ENCODE data around the gene SMYD3. TPM values are rescaled to one million over a fixed set of nuclear protein-coding genes. Genes with fewer than 3 reads are reported as not detected.

Gene SMYD3
- total RNA-seq, 8 experiments from 2014 or later, result 8.8 to 39.7 (median 29.1) TPM

DNA sequence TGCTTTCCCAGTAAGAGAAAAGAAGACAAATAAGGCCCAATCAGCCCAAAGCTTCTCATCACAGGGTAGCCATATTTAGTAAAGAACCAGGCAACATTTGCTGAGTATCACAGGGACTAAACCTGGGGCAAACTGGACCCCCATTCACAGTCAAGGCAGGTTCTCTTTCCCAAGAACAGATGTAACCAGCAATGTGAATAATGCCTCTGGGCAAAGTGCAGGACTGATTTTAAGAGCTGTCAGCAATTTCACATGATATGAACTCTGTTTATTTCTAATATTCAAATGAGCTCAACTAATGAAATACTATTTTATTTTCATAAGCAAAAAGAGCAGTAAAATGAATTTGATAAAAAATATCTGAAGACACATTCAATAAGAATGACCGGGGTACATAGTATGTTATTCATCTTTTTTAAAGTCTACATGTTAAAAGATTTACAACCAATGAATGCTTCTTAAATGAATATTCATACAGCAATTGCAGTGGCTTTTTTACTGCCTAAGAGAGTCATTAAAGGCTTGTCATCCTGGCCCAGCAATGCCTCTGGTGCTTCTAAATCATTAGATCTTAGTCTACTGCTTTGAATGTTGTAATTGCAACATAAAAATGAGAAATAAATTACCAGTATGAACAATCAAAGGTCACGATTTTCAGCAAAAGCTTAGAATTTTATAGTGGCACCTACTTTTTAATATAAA, 308.8 kb downstream of the SMYD3 start:
- Histone ChIP-seq H3K4me3 (no peak overlapping the region), H3K27ac (peak overlapping the region in 1 of 2 donors; percentile 53), H3K4me1 (replicated peaks in 1 of 2) (peaks cover 18 to 39% of the 10 kb centered on the region in 2 donors)
- in situ Hi-C loops (cut with MboI; ENCODE audit: low pct_unique_long_range_greater_than_20kb in 2 of 9, low sequenced_read_pairs in 9 of 9, unreplicated experiment in 9 of 9), result no loop called here
- WGBS, 10 experiments, result 15 to 86% (median 63%) methylated on average over 1 to 2 of the region's 2 CpGs
- ATAC-seq (replicated peaks in 6 of 8), result peak; percentile 18 to 82 (median 55)

DNA sequence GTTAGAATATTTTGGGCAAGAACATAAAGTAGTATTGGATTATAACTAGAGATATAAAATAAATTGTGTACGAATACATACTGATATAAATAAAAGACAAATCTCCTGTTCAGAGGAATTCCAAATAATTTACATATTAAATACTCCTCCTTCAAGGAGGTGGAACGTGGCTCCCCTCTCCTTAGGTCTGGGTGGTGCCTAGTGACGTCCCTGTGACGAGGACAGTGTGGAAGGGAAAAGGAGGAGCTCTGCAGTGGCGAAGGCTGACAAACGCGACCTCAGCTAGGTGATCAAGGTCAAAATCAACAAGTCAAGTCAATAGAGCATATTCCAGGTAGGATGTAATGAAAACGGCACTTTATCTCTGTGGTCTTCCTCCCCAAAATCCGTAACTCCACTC, 310.0 kb downstream of the SMYD3 start:
- Histone ChIP-seq H3K4me3 (no peak overlapping the region), H3K4me1 (replicated peaks in 1 of 2) (peaks cover 18 to 39% of the 10 kb centered on the region in 2 donors), H3K27ac (no peak overlapping the region)
- ATAC-seq (replicated peaks in 6 of 8), result no peak
- in situ Hi-C loops (cut with MboI; ENCODE audit: low pct_unique_long_range_greater_than_20kb in 2 of 9, low sequenced_read_pairs in 9 of 9, unreplicated experiment in 9 of 9), result no loop called here
- WGBS, 10 experiments, result 17 to 91% (median 89%) methylated on average over 1 to 9 of the region's 9 CpGs

DNA sequence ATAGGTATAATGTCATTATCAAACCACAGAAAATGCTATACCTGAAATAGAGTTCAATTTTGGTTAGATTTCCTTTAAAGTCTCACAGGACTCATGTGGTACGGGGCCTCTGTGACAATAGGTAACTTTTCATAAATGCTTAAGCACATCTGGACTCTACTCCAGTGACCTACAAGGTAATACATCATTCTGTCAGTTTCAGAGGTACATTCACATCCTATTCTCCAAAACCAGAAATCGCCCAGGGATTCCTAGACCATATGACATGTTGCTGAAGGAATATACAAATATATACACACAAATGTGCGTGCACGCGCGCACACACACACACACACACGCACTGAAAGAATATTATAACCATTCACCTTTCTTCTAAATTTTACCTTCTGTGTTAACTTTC, 311.8 kb downstream of the SMYD3 start:
- Histone ChIP-seq H3K4me1 (replicated peaks in 1 of 2) (peaks cover 18 to 39% of the 10 kb centered on the region in 2 donors), H3K27ac (no peak overlapping the region), H3K4me3 (no peak overlapping the region)
- no peak for ATAC-seq (replicated peaks in 6 of 8)
- WGBS, 10 experiments, result 0 to 100% (median 93%) methylated on average over 1 to 7 of the region's 7 CpGs; no CpG with 5 or more reads in 1 of the 10 experiments
- in situ Hi-C loops (cut with MboI; ENCODE audit: low pct_unique_long_range_greater_than_20kb in 2 of 9, low sequenced_read_pairs in 9 of 9, unreplicated experiment in 9 of 9), result no loop called here

DNA sequence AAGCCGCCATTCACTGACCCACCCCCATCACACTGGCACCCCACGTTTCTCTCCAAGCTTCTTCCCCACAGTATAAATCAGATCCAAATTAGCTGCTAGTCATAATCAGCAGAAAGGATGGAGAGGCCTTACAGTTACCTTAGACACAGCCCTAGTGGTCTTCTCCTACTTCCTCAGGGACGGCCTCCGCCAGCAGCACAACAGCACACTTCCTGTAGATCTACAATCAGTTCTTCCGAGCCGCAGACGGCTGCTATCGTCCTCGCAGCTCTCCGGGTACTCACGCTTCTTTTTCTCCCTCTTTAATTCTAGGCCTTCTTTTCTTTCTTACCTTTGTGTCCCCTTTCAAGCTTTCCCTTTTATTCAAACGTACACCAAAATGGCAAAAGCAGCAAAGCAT, 313.5 kb downstream of the SMYD3 start:
- peaks cover 17 to 27% of the 10 kb centered on the region in 2 donors for H3K4me1 ChIP-seq (replicated peaks in 1 of 2)
- WGBS, 10 experiments, result 80 to 97% (median 91%) methylated on average over 6 to 12 of the region's 12 CpGs; no CpG with 5 or more reads in 2 of the 10 experiments
- in situ Hi-C loops (cut with MboI; ENCODE audit: low pct_unique_long_range_greater_than_20kb in 2 of 9, low sequenced_read_pairs in 9 of 9, unreplicated experiment in 9 of 9), result no loop called here
- no peak overlapping the region for H3K27ac ChIP-seq
- no peak overlapping the region for H3K4me3 ChIP-seq
- no peak for ATAC-seq (replicated peaks in 6 of 8)

DNA sequence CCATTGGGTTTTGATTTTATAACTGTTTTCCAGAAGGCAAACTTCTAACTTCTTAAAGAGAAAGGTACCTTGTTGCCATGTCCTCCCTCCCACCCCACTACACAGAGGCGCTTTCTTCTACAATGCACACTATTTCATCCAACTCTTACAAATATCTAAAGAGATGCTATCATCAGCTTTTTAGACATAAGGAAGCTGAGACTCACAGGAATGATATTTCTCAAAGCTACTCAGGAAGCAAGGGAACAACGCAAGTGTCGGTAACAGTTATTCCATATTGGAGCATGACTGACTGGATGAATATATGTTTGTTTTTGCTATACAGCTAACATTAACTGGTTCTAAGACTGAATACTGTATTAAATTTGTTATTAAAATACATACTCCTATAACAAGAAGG, 318.0 kb downstream of the SMYD3 start:
- H3K4me1 ChIP-seq (replicated peaks in 1 of 2), result no peaks in the 10 kb centered on the region
- in situ Hi-C loops (cut with MboI; ENCODE audit: low pct_unique_long_range_greater_than_20kb in 2 of 9, low sequenced_read_pairs in 9 of 9, unreplicated experiment in 9 of 9), result no loop called here
- H3K27ac ChIP-seq, result no peak overlapping the region
- no peak overlapping the region for H3K4me3 ChIP-seq
- ATAC-seq (replicated peaks in 6 of 8), result no peak
- 94 to 100% (median 100%) methylated on average over 2 to 3 of the region's 3 CpGs; no CpG with 5 or more reads in 1 of the 10 experiments for WGBS, 10 experiments

DNA sequence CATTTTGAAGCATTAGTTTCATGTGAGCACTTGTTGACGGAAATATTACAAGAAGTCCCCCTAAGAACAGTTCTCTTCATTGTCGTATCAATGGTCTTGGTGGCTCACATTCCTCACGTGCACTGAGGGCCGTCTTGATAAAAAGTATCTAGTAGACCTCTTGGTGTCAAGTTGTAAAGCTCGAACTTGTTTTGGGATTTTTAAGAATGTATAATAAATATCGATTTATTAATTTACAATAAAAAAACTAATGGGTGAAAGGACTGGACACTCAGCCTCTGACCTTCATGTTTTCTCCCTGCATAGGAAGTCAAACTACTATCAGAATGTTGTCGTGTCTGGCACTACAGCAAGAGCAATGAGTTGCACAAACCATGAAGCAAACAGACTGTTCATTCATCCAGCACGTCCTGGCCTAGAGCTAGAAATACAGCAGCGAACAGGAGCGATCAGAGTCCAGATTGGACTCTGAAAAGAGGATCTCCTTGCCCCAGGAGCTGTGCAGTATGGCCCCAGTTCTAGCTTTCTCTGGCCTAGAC, 319.2 kb downstream of the SMYD3 start:
- in situ Hi-C loops (cut with MboI; ENCODE audit: low pct_unique_long_range_greater_than_20kb in 2 of 9, low sequenced_read_pairs in 9 of 9, unreplicated experiment in 9 of 9), result no loop called here
- Histone ChIP-seq H3K4me3 (no peak overlapping the region), H3K27ac (no peak overlapping the region), H3K4me1 (replicated peaks in 1 of 2) (no peaks in the 10 kb centered on the region)
- ATAC-seq (replicated peaks in 6 of 8), result no peak
- 83 to 97% (median 92%) methylated on average over 2 to 10 of the region's 10 CpGs for WGBS, 10 experiments

DNA sequence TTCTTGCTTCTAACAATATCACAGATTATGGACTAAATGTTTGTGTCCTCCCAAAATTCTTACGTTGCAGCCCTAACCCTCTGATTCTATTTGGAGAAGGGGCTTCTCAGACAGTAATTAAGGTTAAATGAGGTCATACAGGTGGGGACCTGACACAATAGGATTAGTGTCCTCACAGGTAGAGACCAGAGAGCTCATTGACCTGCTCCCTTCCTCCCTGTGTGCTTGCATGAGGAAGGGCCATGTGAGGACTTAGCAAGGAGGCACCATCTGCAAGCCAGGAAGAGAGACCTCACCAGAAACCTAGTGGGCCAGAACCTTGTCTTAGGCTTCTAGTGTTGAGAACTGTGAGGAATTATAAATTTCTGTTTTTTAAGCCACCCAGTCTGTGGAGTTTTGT, 322.6 kb downstream of the SMYD3 start:
- WGBS, 10 experiments, result 100% methylated on average over 1 of the region's 1 CpG; no CpG with 5 or more reads in 7 of the 10 experiments
- Histone ChIP-seq H3K4me1 (replicated peaks in 1 of 2) (peaks cover 0 to 14% of the 10 kb centered on the region in 2 donors), H3K4me3 (no peak overlapping the region), H3K27ac (no peak overlapping the region)
- in situ Hi-C loops (cut with MboI; ENCODE audit: low pct_unique_long_range_greater_than_20kb in 2 of 9, low sequenced_read_pairs in 9 of 9, unreplicated experiment in 9 of 9), result no loop called here
- no peak for ATAC-seq (replicated peaks in 6 of 8)

DNA sequence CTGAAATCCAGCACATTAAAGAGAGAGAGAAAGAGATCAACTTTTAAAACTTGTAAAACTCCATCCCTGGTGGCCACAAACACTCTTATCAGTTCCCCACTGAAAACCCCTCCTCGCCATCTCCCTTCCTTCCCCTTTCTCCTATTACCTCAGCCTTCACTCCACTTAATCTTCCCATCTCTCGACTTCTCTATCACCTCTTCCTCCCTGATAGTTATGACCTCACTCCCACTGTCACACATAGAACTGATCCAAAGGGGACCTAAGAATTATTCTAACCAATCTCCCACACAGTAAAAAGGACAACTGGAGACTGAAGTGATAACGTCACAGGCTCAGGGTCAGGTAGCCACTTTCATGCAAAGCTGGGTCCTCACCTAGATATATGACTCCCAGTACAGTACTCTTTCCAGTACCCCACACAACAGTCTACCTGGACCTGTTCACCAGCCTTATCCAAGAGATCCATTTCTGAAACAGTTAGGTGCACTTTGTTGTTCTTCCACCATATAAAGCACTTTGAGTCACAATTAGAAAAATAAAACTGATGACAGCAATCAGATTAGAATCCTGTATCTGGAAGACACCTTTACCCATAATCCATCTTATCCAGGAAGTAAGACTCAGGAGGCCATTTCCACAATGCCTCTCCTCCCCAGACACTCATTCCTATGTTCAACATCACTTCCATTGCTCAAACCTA, 324.8 kb downstream of the SMYD3 start:
- peaks cover 7 to 30% of the 10 kb centered on the region in 2 donors for H3K4me1 ChIP-seq (replicated peaks in 1 of 2)
- WGBS, 10 experiments, result 81 to 100% (median 88%) methylated on average over 1 to 3 of the region's 3 CpGs; no CpG with 5 or more reads in 2 of the 10 experiments
- no peak overlapping the region for H3K4me3 ChIP-seq
- in situ Hi-C loops (cut with MboI; ENCODE audit: low pct_unique_long_range_greater_than_20kb in 2 of 9, low sequenced_read_pairs in 9 of 9, unreplicated experiment in 9 of 9), result no loop called here
- ATAC-seq (replicated peaks in 6 of 8), result no peak
- no peak overlapping the region for H3K27ac ChIP-seq

DNA sequence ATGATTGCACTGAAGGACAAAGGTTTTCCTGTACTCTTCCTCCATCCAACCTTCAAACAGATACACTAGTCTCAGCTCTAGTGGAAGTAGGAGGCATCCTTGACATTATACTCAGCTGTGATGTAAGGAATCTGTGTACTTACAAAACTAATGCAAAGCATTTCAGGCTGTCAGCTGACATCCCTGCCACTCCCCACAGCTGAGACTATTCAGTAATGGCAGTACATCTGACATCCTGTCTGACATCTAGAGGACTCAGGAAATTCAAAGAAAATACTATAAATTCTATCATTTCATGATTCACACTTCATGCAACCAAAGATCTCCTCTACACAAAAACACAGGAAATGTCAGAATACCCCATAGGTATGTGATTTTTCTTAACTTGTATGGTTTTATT, 325.8 kb downstream of the SMYD3 start:
- H3K4me3 ChIP-seq, result no peak overlapping the region
- peaks cover 7 to 30% of the 10 kb centered on the region in 2 donors for H3K4me1 ChIP-seq (replicated peaks in 1 of 2)
- in situ Hi-C loops (cut with MboI; ENCODE audit: low pct_unique_long_range_greater_than_20kb in 2 of 9, low sequenced_read_pairs in 9 of 9, unreplicated experiment in 9 of 9), result no loop called here
- H3K27ac ChIP-seq, result no peak overlapping the region
- ATAC-seq (replicated peaks in 6 of 8), result peak in 7 of 8 experiments; percentile 60 to 94 (median 80)

DNA sequence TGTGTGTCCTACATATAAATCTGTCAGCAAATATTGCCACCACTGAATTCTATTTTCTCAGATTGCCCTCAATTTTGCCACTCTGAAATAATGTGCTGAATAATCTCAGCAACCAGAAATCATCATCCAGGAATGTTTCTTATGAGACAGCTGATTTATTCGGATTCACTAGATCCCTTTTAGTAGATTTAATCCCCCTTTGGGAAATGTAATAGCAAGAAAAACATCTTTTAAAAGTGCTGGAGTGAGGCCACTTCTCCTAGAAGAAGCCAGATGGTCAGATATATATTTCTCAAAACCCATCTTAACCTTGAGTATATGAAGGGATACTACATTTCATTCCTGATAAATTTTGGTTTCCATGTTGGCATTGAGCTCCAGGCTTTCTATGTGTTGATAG, 327.7 kb downstream of the SMYD3 start:
- H3K27ac ChIP-seq, result no peak overlapping the region
- H3K4me3 ChIP-seq, result no peak overlapping the region
- no peak for ATAC-seq (replicated peaks in 6 of 8)
- WGBS, 10 experiments, result 0 to 100% (median 73%) methylated on average over 1 of the region's 1 CpG; no CpG with 5 or more reads in 3 of the 10 experiments
- in situ Hi-C loops (cut with MboI; ENCODE audit: low pct_unique_long_range_greater_than_20kb in 2 of 9, low sequenced_read_pairs in 9 of 9, unreplicated experiment in 9 of 9), result no loop called here
- H3K4me1 ChIP-seq (replicated peaks in 1 of 2), result peaks cover 7 to 30% of the 10 kb centered on the region in 2 donors

DNA sequence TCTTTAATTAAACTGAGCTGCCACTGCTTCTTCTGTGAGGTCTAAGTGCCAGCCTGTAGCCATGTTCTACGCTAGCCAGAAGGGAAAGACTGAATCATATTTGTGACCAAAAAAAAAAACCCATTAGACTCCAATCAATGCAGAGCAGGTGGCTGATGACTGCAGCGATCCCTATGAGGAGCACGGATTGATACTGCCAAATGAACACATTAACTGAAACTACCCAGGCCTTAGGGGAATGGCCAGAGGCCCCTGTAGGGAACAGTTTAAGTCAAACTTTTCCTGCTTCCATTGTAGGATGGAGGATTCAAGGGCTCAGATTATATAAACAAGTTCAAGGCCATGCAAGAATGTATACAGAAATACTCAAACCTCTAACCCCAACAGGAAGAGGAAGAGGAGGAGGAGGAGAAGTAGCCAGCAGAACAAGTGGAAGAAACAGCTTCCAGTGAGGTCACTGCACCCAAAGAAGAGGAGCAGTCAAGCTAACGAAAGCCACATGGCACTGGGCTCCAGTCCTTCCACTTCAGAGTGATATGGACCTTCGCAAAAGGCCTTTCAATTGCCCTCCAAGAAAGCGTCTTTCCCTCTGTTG, 328.3 kb downstream of the SMYD3 start:
- Histone ChIP-seq H3K4me3 (no peak overlapping the region), H3K4me1 (replicated peaks in 1 of 2) (peaks cover 7 to 30% of the 10 kb centered on the region in 2 donors), H3K27ac (no peak overlapping the region)
- peak in 5 of 8 experiments; percentile 19 to 72 (median 68) for ATAC-seq (replicated peaks in 6 of 8)
- in situ Hi-C loops (cut with MboI; ENCODE audit: low pct_unique_long_range_greater_than_20kb in 2 of 9, low sequenced_read_pairs in 9 of 9, unreplicated experiment in 9 of 9), result no loop called here
- WGBS, 10 experiments, result 39 to 100% (median 85%) methylated on average over 1 to 6 of the region's 6 CpGs

DNA sequence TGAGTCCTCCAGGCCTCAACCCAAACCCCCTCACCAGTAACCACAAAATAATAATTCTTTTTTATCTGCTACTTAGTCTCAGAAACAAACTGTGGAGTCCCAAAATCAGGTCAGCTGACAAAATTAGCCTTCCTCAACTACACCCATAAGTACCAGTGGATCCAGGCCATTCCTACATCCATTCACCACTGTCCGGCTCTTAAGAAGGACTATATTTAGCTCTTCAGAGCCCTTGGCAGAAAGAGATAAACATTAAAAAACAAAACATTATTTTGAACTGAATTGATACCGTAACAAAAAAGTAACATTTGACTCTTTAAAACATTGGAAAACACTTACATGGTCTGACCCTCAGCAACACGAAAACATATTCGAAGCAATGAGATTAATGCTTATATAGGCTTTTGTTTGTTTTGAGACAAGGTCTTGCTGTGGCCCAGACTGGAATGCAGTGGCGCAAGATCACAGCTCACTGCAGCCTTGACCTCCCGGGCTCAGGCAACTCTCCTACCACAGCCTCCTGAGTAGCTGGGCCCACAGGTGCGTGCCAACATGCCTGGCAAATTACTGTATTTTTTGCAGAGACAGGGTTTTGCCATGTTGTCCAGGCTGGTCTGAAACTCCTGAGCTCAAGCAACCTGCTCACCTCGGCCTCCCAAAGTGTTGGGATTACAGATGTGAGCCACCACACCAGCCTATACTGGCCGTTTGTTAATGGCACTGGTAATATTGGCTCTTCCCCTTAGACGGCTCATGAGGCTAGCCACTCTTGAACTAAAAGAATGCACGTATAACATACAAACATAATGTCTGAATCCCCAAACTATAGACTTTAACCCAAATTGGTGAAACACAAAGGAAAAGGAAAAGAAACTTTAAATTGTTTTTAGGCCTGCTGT, 330.7 kb downstream of the SMYD3 start:
- ATAC-seq (replicated peaks in 6 of 8), result no peak
- Histone ChIP-seq H3K4me1 (replicated peaks in 1 of 2) (peaks cover 7 to 26% of the 10 kb centered on the region in 2 donors), H3K27ac (no peak overlapping the region), H3K4me3 (no peak overlapping the region)
- 86 to 100% (median 89%) methylated on average over 1 to 11 of the region's 11 CpGs; no CpG with 5 or more reads in 1 of the 10 experiments for WGBS, 10 experiments
- in situ Hi-C loops (cut with MboI; ENCODE audit: low pct_unique_long_range_greater_than_20kb in 2 of 9, low sequenced_read_pairs in 9 of 9, unreplicated experiment in 9 of 9), result no loop called here
